Measurements from ENCODE around the gene OTX2.
A peak's percentile ranks its signal among the peaks of the same experiment; 100 is the strongest.

OTX2 gene

DNA sequence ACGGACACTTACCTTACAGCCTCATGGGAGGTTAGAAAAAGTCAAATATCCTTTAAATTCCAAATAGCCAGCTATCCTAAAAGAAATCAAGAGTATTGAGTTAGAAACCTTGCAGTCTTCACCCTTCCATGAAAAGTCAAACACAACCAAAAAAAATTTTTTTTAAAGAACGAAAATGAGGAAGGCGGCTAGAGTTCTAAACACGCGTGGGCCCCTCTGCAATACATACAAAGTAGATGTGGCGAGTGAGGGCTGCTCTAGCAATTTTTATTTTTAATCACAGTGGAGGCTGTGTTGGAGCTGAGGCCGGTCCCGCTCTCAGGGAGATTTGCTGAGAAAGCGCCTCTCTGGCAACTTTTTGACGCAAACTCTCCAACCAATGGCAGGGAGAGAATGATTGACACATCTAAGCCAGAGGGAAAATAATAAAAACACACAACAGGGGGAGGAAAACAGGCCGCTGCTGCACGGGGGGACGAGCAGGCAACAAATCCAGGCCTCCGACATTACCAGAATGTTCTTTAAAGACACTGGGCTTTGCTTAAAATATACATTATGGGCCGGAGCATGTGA is at the start of gene OTX2:
Gene OTX2 (minus strand): TSS at position 333 of the 573 bp plus-strand sequence. CDS start 5,023 bp downstream, outside the sequence.
- DNase-seq, result no peak

DNA sequence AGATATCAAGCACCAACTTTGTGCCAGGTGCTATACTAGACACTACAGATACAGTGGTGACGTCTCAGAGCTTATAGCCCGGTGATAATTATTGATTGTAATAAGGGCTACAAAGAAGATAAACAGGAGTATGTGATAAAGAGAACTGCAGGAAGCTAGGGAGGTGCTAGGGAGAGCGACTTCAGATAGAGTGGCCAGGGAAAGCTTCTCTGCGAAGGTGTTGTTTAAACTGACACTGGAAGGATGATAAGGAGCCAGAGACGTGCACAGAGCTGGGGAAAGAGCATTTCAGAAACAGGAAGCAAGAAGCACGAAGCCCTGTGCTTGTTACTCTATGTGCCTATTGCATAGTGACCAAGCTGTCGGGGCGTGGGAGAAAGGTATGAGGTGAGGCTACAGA is 48.1 kb upstream of the OTX2 start:
- no peak for DNase-seq

DNA sequence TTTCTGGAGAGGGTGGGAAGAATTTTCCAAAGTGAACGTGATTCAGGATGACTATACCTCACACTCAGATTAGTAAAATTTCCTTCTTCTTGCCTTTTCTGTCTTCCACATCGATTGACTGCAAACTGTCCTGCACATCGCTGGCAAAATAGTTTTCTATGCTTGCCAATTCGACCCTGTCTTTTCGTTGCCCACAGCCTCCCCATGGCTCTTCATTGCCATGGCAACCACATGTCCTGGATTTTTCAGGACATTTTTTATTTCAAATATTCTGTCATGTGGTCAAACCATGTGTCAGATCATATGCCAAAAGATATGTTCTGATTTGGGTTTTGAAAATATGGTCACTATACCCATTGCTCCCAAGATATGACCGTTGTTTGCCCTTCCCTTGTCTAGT is 46.9 kb upstream of the OTX2 start:
- no peak for DNase-seq

DNA sequence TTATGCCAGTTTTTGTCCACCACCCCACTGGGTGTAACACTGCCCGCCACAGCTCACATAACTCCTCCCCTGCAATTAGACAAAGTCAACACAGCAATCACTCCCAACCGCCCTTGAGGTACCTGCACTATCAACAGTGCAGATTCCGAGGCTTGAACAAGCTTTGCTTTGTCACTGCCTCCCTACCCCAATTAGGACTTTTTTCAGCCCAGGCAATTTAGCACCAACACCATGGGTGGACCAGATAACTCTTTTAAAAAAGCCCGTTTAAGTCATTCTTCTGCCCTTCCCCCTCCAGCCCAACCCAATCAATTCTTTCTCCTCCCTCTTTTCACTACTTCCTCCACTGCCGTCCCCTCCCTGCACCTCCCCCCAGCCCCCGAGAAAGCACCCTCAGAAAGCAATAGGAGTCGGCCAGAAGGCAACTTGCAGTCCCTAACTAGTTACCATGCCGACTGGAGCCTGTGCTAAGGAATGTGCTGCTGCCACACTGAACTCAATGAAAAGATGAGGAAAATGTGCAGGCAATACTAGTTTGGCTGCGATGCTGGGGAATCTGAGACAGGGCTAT is 45.7 kb upstream of the OTX2 start:
- DNase-seq, result peak; percentile 3

DNA sequence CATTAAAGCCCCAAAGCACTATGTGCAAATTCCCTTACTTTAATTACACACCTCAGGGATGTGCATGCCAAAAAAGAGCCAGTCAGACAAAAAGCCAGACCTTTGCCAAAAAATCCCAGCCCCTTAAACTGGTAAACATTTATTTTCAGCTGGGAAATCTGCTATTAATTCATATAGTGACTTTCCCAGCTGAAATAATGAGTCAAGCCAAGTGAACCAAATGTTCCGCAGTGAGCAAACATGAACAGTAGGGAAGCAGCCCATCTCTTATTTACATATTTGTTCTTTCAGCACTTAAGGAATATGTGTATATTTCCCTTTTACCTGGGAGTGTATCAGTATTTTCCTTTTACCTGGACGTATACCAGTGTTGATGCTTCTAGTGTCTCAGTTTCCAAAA is 44.0 kb upstream of the OTX2 start:
- DNase-seq, result peak; percentile 36

DNA sequence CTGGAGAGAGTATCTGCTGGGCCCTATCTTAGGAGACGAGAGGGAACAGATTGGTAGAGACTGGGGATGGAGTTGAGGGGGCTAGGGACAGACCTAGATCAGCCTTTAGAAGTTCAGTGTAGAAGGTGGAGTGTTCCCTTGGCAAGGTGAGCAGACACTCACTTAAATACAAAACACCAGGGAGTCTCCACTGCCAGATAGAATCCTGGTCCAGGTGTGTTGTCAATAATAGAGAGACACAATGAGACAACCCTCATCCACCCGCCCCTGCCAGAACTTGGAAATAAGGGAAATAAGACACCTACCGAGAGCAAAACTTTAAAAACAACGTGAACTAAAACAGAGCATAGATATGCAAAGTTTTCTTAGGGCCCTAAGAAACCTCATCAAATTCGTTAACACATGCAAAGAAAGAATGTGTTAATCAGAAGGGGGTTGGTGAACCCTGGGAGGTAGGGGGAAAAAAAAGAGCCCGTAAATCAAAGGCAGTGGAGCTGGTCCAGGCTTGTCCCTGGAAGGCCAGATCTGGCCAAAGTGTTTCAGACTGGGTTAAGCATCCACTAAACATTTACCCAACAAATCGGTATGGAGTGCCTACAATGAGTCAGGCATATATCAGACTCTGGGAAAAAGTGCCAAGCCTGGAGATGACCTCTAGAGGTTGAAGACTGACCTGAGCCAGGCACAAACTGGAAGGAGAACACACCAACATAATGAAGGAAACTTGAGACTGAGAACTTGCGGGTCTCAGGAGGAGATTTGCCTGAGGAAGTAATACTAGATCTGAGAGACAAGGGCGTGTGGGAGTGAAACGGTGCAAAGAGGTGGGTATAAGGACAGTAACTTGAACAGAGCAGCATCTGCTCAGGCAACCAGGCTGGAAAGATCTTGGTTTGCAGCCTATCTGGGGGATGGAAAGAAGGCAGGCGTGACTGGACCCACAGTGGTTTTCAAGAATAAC is 37.0 kb upstream of the OTX2 start:
- DNase-seq, result no peak

DNA sequence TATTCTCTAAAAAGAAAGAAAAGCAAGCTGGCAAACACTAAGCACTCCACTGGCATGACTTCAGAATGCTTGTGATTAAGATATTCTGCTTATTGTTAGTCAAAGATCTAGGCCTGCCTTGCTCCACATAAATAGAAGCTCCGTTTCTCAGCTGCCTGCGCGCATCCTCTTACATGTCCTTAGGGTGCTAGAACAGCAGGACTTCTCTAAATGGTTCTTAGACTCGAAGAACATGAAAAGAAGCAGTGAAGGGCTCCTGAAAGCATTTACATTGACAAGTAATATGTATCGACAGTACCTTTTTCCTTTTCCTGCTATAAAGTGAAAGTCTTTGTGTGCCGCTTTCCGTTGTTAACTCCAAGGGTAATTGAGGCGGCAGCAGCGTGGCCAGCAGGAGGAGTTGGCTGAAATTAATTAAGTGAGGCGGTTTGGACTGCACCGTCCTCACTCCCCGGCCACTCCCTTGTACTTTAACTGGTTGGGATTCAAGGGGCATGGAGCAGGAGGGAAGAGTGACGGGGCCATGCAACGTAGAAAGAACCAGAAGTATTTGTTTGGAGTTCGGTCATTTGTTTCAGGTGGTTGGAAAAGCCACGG is 34.2 kb upstream of the OTX2 start:
- DNase-seq, result no peak

DNA sequence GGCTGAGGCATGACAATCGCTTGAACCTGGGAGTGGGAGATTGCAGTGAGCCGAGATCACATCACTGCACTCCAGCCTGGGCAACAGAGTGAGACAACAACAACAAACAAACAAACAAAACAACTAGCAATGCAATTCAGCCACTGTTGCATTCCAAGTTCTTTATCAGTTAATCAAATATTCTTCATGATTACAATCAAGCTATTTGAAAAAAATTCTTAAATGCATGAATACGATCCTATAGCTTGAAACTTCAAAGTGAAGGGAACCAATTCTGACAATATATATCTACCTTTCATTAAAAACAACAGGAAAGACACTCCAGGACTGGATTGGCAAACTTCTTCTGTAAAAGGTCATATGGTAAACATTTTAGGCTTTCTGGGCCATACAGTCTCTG is 31.3 kb upstream of the OTX2 start:
- DNase-seq, result no peak

DNA sequence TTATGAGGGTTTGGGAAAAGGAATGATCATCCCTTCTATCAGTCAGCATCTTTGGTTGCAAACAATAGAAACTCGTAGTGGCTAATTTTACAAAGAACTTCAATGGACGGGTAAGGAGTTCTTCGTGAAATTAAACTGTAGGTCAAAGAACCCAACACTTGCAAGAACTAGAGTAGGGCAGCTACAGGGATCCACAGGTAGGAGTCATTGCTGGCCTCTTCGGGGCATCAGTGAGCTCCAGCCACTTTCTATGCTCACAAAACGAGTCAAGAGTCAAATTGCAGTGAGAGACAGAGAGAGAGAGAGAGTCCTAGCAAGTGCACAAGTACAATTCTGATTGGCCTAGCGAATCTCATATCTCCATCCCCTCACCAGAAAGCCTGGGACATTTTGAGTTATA is 29.9 kb upstream of the OTX2 start:
- no peak for DNase-seq

DNA sequence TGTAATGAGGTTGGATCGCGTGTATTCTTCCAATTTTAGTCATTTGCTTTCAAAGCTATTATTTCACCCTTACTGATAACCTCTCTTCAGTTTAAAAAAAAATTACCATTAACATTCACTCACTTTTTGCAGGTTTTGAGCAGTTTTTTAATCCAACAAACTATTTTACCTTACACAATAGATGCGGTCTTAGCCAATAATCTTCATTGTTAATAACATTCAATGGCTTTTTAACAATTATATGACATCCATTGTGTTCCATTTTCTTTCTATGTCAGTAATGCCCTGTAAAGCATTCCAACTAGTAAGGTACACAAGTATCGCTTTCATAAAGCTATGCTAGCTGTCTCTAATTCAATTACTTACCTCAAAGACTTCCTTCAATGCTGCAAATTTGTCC is 18.9 kb upstream of the OTX2 start:
- DNase-seq, result no peak

DNA sequence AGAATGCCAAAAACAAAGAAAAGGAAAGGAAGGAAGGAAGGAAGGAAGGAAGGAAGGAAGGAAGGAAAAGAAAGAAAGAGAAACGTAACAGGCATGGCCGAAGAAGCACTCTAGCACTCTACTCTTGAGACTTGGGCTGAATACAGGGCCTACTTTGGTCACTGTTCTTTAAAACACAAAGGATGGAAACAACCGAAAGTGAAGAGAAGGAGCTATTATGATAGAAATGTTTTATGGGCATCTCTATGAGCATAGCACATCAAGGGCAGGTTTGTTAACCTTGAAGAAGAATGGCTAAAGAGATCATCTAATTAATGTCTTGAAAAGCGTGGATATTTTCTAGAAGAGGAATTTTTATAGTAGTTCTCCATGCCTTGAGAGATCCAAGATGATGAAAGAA is 15.9 kb upstream of the OTX2 start:
- no peak for DNase-seq

DNA sequence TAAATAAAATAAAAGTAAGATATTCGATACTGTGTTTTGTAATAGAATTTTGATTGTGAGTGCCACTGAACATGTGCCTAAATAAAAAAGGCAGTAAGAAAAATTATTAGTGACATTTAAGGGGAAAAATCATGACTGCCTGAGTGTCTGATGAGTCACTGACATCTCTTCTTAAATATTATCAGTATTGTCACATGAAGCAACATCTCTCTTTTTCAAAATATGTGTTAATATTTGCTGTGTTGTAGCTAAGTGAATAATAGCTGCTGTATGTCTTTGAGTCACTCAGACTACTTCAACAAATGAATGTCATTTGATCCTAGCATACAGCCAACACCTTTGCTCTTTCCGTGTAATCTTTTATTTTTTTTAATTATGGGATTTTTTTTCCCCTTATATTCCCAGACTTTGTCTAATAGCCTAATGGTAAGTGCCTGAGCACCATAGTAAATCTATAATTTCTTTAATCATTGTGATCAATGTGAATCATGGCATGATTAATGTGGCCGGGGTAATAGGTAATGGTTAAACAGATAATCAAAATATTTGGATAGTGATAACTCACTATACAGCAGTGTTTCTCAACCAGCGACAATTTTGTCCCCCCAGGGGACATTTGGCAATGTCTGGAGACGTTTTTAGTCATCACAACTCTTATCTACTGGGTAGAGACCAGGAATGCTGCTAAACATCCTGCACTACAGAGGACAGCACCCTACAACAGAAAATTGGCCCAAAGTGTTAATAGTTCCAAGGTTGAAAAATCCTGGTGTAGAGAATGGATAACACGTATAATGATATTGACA is 11.7 kb upstream of the OTX2 start:
- peak; percentile 77 for DNase-seq

DNA sequence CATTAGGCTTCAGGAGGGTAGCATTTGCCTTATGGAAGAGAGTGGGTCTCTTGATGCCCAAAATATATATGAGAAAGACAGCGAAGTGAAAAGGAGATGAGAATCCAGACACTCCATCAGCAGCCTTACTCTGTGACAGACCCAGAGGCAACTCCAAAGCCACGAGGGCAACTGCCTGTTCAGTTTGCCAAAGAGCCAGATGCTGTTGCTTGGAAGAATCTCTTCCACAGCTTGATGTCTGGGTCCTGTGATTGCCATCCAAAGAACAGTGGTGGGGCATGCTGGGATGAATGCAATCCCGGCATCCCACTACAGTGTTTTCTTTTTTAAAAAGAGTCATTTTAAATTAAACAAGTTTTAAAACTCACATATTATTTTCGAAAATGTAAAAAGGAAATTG is 10.9 kb upstream of the OTX2 start:
- no peak for DNase-seq

DNA sequence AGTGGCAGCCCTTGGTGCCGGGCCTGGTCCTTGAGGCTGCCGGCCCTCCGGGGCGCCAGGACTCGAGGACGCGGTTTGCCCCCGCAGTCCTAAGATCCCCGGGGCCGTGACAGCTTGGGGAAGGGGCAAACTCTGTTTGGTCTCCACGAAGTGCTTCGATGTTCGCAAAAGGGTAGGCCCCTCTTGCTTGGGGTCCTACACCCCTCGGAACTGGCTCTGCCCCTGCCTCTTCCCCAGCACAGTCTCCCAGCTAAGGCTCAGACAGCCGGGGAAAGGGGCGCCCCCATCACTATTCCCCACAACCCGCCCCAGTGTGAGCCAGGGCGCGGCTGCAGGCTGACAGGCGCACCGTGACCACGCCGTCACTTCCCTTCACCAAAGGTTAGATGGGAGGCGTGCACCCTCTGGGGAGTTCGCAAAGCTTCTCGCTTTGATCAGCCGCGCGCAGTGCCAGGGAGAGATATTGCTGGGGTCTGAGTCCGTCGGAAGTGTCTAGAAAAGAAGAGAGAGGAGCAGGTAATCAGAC is 7.2 kb upstream of the OTX2 start:
- no peak for DNase-seq

DNA sequence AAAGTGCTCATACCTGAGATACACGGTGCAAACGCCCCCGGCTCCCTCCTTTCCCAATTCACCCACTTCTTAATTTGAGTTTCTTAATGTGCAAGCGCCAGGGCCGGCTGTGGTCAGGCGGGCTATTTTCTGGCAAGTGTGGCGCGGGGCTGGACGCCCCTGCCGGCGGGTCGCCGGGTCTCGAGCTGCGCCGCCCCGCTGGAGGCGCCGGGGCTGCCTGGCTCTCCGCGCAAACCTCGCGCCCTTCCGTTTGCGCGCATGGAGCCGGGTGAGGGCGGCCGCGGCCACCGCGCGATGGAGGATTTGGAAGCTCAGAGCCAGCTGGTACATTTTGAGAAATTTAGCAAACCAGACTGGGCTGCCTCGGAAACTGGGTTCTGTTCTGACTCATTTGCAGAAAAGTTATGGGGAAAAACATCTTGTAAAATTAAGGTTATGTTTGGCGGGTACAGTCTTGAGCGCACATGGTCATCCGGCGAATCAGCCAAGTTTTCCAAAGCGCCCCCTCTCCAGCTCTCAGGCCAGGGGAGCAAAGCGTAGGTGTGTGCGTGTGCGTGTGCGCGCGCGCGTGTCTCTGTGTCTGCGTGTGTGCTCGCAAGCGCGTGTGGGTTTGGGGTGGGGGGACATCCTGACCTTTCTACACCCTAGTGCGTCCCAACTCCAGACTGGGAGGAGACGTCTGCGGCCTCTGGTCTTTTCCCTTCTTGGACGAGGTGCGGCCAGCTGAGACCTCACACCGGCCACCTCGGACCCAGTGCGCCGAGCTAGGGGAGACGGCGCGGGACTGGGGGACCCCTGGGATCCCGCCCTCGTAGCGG is 6.5 kb upstream of the OTX2 start:
- DNase-seq, result peak; percentile 48

DNA sequence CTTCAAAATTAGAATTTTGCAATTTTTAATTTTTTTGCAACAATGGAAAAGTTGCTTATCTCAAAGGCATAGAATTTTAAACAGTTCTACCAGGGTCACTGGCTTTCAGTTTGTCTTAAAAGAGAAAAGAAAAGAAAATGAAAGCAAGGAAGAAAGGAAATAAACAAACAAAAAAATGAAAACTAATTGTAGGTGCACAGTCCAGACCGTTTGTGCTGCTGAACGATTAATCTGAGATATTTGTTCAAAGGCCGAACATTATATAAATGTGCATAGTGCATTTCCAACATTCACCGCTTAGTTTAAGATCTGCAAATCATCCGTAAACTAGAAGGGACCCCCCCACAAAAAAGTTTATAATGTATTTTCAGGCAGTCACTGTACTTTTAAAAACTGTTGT is 5.5 kb upstream of the OTX2 start:
- no peak for DNase-seq

DNA sequence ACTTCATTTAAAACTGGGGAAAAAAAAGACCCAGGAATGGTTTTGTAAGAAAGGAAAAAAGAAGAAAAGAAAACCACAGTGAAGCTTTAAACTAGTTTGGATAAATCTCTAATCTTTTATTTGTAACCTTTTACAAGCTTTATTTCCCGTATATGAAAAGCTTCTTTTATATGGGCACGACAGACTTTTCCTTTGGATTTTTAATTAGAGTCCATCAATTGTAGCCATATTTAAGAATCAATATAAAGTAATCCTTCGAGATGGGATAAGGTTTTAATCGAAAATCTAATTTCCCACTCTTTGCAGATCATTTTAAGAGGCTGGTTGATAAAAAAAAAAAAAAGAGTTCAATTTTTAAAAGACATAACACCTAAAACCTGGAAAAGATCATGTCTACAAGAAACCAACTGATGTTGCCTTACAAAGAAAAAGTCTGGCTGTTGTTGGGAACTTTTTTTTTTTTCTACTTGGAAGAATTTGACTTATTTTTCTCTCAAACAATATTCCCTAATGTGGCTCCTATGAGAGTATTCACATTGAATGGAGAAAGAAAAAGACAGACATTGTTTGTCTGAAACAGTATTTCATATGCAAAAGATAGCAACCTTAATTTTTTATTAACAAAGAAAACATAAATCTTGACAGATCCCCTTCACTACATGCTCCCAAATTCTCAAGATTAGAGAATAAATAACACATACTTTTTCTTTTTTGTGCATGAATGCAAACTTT is 4.9 kb upstream of the OTX2 start:
- no peak for DNase-seq

DNA sequence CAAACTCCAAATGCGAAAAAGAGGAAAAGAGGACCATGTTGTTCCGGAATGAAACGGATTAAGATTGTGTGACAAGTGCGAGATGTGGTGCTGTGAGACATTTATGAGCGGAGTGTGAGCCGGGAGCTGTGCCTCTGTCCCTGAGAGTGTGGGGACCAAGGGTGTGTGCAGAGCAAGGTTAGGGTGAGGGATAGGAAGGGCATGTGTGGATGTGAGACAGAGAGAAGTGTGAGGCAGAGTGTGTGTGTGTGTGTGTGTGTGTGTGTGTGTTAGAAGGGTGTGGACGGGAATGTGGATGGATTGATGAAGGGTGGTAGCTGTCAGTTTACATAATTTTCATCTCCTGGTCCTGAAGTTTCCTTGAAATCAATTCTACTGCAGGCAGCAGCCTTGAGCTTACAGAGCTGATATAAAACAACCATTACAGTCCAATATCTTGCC is 4.3 kb upstream of the OTX2 start:
- DNase-seq, result no peak

DNA sequence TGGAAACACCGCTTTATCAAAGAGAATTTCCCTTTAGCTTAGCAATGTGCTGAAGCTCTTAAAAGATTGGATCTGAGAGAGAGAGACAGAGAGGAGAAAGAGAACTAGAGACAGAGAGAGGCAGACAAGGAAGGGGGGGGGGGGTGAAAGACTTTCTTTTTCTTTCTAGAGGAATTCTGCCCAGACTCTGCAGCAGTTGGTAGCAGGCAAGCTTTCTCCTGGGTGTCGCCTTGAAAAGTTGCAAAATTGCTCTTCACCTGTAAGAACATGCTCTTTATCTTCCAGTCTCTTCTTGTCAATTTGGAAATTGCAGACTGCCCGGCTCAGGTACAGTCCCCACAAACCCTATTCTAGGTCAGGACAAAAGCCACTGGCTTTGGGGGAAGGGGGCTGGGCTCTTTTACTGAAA is 2.9 kb upstream of the OTX2 start:
- DNase-seq, result no peak

DNA sequence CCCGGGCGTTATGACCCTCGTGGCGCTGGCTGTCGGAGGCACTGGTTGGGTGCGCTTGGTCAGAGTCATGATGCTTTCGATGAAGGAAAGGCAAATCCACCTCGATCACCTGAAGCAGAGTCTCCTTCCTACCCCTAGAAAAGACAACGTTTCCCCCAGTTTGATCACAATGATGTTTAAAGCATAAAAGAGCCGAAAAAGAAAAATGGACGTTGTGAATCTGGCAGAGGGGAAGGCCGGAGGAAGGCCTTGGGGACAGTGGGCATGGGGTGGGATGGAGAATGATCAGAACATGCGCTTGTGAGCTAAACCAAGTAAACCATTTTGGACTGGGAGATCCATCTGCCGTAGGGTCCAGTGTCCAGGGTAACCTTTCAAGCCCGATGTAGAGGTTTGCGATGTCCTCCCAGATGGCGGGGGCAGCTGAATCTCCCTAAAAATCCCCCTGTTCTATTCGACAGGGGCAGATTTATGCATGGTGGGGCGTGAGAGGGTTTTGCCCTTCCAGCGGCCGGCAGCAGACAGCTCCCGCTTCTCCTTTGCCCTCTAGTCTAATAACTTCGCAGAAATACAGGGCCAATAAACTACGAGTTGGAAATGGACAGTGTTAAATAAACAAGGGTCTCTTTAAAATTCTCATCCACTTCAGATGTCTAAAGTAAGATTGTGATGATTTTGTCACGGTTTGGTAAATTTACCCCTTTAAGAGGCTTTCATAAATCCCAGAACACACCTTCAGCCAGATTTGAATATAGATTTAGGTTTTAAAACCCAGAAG is 2.3 kb upstream of the OTX2 start:
- DNase-seq, result no peak

Data from DMS53 (cell line).